Lung microvascular endothelial cell (primary cell): ENCODE data around the gene ADAM10. TPM values are rescaled to one million over a fixed set of nuclear protein-coding genes. Genes with fewer than 3 reads are reported as not detected.

Experiments
- total RNA-seq: library from RNA; depleted of rRNA; stranded (reverse); fragments of >200 nt; gene quantifications from 2 replicates; pipeline ENCODE4 v1.2.1, GENCODE V29; 2014

Gene ADAM10
- total RNA-seq, 1 donor from 2014 or later, result 137 TPM

Other genes starting within 250 kb of the ADAM10 start
- gene MINDY2, start 21.6 kb upstream of the ADAM10 start, total RNA-seq, result 7.4 and 12.1 TPM in 2 replicates
- gene SLTM, start 184.0 kb upstream of the ADAM10 start, total RNA-seq, result 31.8 and 50.6 TPM in 2 replicates
- gene RNF111, start 238.0 kb upstream of the ADAM10 start, total RNA-seq, result 13.5 and 18.7 TPM in 2 replicates